Nephron progenitor cell (in vitro differentiated cells): ENCODE results near the gene ZMAT5.

ENCODE experiments used
- DNase-seq: peaks from one replicate; pipeline ENCODE4 v3.0.0; 2021
- H3K27ac Mint-ChIP-seq: 2 replicates; pipeline ENCODE4 v1.8.0; 2021; ENCODE audit warnings: mild to moderate bottlenecking, moderate library complexity, mixed read lengths
- H3K27me3 Mint-ChIP-seq: 2 replicates; pipeline ENCODE4 v1.8.0; 2021; ENCODE audit warnings: mild to moderate bottlenecking, low read depth, mixed read lengths; ENCODE audit not compliant: poor library complexity
- H3K36me3 Mint-ChIP-seq: 2 replicates; pipeline ENCODE4 v1.8.0; 2021; ENCODE audit warnings: low read depth, mixed read lengths
- H3K4me1 Mint-ChIP-seq: 2 replicates; pipeline ENCODE4 v1.8.0; 2021; ENCODE audit warnings: mixed read lengths
- H3K4me3 Mint-ChIP-seq: 2 replicates; pipeline ENCODE4 v1.8.0; 2021; ENCODE audit warnings: mild to moderate bottlenecking, moderate library complexity, mixed read lengths
- H3K9me3 Mint-ChIP-seq: 2 replicates; pipeline ENCODE4 v1.8.0; 2021; ENCODE audit warnings: mild to moderate bottlenecking, moderate library complexity, mixed read lengths
- CTCF ChIP-seq: fragments of 200-600 bp; sonication (generic); IDR thresholded peaks from 2 replicates; pipeline ENCODE4 v1.5.0; 2021; ENCODE audit warnings: antibody characterized with exemption

The ZMAT5 gene

GRCh38 chr22:29729161-29729560 is 37.6 kb downstream of the ZMAT5 start:
- H3K27me3 Mint-ChIP-seq, result peaks cover 28% of the 10 kb centered on the region
- no peak for TF ChIP-seq CTCF
- H3K36me3 Mint-ChIP-seq, result no peaks in the 10 kb centered on the region
- no peaks in the 10 kb centered on the region for H3K9me3 Mint-ChIP-seq
- H3K4me3 Mint-ChIP-seq, result no peak overlapping the region
- H3K27ac Mint-ChIP-seq, result no peak overlapping the region
- DNase-seq, result no peak
- peaks cover 23% of the 10 kb centered on the region for H3K4me1 Mint-ChIP-seq

- Mint-ChIP-seq H3K27me3 (peaks cover 45% of the 10 kb centered on the region), H3K36me3 (no peaks in the 10 kb centered on the region), H3K9me3 (no peaks in the 10 kb centered on the region), H3K4me3 (no peak overlapping the region), H3K27ac (no peak overlapping the region), H3K4me1 (peaks cover 6% of the 10 kb centered on the region)
- DNase-seq, result peak; percentile 77
- peak; percentile 55 for TF ChIP-seq CTCF
Observed at GRCh38 chr22:29727131-29727523, 39.7 kb downstream of the ZMAT5 start.

DNA sequence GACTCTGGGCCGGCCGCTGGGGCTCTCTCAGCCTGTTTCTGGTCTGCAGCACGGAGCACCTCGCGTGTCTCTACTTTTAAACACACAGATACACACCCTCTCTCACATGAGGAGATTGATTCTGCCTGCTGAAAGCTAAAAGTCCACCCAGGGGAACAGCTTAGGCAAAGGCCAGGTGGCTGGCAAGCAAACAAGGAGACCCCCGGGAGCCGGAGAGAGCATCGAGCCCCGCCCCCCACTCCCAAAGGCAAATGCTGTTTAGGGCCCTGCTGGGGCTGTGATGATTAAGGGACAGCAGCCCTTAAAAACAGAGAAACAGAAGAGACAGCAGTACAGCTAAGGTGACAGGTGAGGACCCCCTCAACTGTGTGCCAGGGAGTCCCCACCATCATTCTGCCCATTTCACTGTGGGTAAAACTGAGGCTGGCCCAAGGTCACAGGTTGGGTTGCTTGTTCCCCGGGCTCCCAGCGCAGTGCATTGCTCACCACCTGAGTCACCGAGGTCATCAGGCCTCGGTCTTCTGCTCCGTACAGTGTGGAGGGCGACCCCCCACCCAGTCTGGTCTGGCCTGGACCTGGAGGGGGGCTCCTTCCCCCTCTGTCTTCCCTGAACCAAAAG is 40.2 kb downstream of the ZMAT5 start:
- Mint-ChIP-seq H3K4me1 (peaks cover 5% of the 10 kb centered on the region), H3K36me3 (no peaks in the 10 kb centered on the region), H3K27me3 (peaks cover 50% of the 10 kb centered on the region), H3K9me3 (no peaks in the 10 kb centered on the region), H3K4me3 (no peak overlapping the region), H3K27ac (no peak overlapping the region)
- TF ChIP-seq CTCF, result no peak
- no peak for DNase-seq

DNA sequence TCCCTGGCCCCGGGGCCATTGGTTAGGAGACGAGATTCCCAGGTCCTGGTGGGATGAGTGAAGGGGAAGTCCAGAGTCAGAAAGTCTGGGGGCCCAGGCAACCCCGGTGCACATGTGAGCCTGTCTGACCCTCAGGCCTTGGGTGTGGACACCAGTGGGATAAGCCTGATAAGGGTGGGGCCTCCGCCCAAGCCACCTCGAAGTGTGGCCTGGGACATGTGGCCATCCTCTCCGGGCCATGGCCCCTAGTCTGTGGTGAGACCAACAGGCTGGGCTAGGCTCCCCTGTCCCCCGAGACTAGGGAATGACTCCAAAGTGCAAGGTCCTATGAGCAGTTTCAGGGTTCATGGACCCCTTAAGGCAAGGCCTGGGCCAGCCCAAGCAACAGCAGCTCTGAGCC is 40.7 kb downstream of the ZMAT5 start:
- Mint-ChIP-seq H3K27ac (no peak overlapping the region), H3K4me3 (no peak overlapping the region), H3K36me3 (no peaks in the 10 kb centered on the region), H3K27me3 (peaks cover 56% of the 10 kb centered on the region), H3K4me1 (peaks cover 5% of the 10 kb centered on the region), H3K9me3 (no peaks in the 10 kb centered on the region)
- no peak for DNase-seq
- TF ChIP-seq CTCF, result no peak

DNA sequence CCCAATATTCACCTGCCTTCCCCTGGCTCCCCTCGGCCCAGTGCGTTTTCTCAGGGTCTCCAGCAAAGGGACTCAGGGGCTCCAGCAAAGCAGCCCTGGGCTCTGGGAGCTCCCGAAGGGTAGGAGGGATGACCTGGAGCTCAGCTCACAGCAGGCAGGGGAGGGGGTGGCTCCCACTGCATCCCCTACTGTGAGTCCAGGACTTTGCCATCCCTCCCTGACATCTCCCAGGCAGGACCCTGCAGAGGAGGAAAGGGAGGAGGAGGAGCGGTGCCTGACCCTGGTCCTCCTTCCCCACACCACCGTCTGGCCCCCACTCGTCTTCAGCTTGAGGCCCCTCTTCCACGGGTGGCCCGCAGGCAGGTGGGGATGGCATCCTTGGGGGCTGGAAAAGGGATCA is 42.0 kb downstream of the ZMAT5 start:
- Mint-ChIP-seq H3K4me3 (no peak overlapping the region), H3K36me3 (no peaks in the 10 kb centered on the region), H3K27ac (no peak overlapping the region), H3K9me3 (no peaks in the 10 kb centered on the region), H3K27me3 (peaks cover 61% of the 10 kb centered on the region), H3K4me1 (peaks cover 5% of the 10 kb centered on the region)
- no peak for TF ChIP-seq CTCF
- DNase-seq, result no peak

- Mint-ChIP-seq H3K27ac (no peak overlapping the region), H3K9me3 (no peaks in the 10 kb centered on the region), H3K27me3 (peaks cover 71% of the 10 kb centered on the region), H3K36me3 (no peaks in the 10 kb centered on the region), H3K4me3 (no peak overlapping the region), H3K4me1 (peaks cover 5% of the 10 kb centered on the region)
- no peak for TF ChIP-seq CTCF
- no peak for DNase-seq
Observed at GRCh38 chr22:29723766-29724165, 43.0 kb downstream of the ZMAT5 start.
